Astrocyte (in vitro differentiated cells and primary cell): Measurements from ENCODE around the gene CFAP119. TPM values are rescaled to one million over a fixed set of nuclear protein-coding genes. Genes with fewer than 3 reads are reported as not detected.

ENCODE experiments used
- DNase-seq: peaks from one replicate; pipeline ENCODE4 v3.0.0-alpha.2; 2010; ENCODE audit warnings: low read depth
- FAIRE-seq: peaks from 2 replicates; lab custom pipeline; 2011; peaks lifted over from hg19 to GRCh38; lab: Jason Lieb, UNC
- H2AFZ ChIP-seq: 2 replicates; pipeline ENCODE4 v1.6.0; 2012; ENCODE audit warnings: low read depth, low read length, inconsistent platforms
- H3K27ac ChIP-seq: 2 replicates; pipeline ENCODE4 v1.5.1; 2011; ENCODE audit warnings: low read depth, low read length, inconsistent platforms
- H3K27me3 ChIP-seq: 2 replicates; pipeline ENCODE4 v1.6.0; 2011; ENCODE audit warnings: low read length, inconsistent platforms; ENCODE audit not compliant: insufficient read depth
- H3K36me3 ChIP-seq: 2 replicates; pipeline ENCODE4 v1.5.1; 2011; ENCODE audit warnings: low read length, inconsistent platforms; ENCODE audit not compliant: insufficient read depth
- H3K4me1 ChIP-seq: 2 replicates; pipeline ENCODE4 v1.5.1; 2011; ENCODE audit warnings: low read length, inconsistent platforms; ENCODE audit not compliant: insufficient read depth
- H3K4me2 ChIP-seq: 2 replicates; pipeline ENCODE4 v1.6.0; 2012; ENCODE audit warnings: low read length, inconsistent platforms
- H3K4me3 ChIP-seq: 2 replicates; pipeline ENCODE4 v1.5.1; 2011; ENCODE audit warnings: low read depth, mild to moderate bottlenecking, low read length, inconsistent platforms; ENCODE audit not compliant: insufficient read depth
- H3K79me2 ChIP-seq: 2 replicates; pipeline ENCODE4 v1.6.0; 2012; ENCODE audit warnings: mild to moderate bottlenecking, low read length, inconsistent platforms; ENCODE audit not compliant: insufficient read depth
- H3K9ac ChIP-seq: 2 replicates; pipeline ENCODE4 v1.6.0; 2012; ENCODE audit warnings: mild to moderate bottlenecking, low read length, inconsistent platforms
- H3K9me3 ChIP-seq: 2 replicates; pipeline ENCODE4 v1.5.1; 2012; ENCODE audit warnings: low read depth, mild to moderate bottlenecking, low read length, inconsistent platforms; ENCODE audit not compliant: insufficient read depth
- H4K20me1 ChIP-seq: 2 replicates; pipeline ENCODE4 v1.6.0; 2012; ENCODE audit warnings: low read length, inconsistent platforms; ENCODE audit not compliant: insufficient read depth
- H3K27ac Mint-ChIP-seq: one replicate; pipeline ENCODE4 v1.8.0; 2021; ENCODE audit warnings: mild to moderate bottlenecking, mixed read lengths; ENCODE audit not compliant: unreplicated experiment
- H3K27me3 Mint-ChIP-seq: one replicate; pipeline ENCODE4 v1.8.0; 2021; ENCODE audit warnings: low read depth, mixed read lengths; ENCODE audit not compliant: unreplicated experiment
- H3K36me3 Mint-ChIP-seq: one replicate; pipeline ENCODE4 v1.8.0; 2021; ENCODE audit warnings: low read depth, mixed read lengths; ENCODE audit not compliant: unreplicated experiment
- H3K4me1 Mint-ChIP-seq: one replicate; pipeline ENCODE4 v1.8.0; 2021; ENCODE audit warnings: low read depth, mixed read lengths; ENCODE audit not compliant: unreplicated experiment
- H3K4me3 Mint-ChIP-seq: one replicate; pipeline ENCODE4 v1.8.0; 2021; ENCODE audit warnings: mild to moderate bottlenecking, moderate library complexity, mixed read lengths; ENCODE audit not compliant: unreplicated experiment
- H3K9me3 Mint-ChIP-seq: one replicate; pipeline ENCODE4 v1.8.0; 2021; ENCODE audit warnings: mild to moderate bottlenecking, mixed read lengths; ENCODE audit not compliant: unreplicated experiment
- CTCF ChIP-seq: IDR thresholded peaks from 2 replicates; pipeline ENCODE4 v1.5.1; 2011; ENCODE audit warnings: low read depth, mild to moderate bottlenecking, inconsistent platforms, low read length, moderate library complexity; ENCODE audit not compliant: insufficient read depth
- EZH2 ChIP-seq: IDR thresholded peaks from 2 replicates; pipeline ENCODE4 v1.6.1; 2012; ENCODE audit warnings: mild to moderate bottlenecking, low read length, inconsistent platforms; ENCODE audit not compliant: insufficient read depth
- total RNA-seq: library from RNA; stranded (reverse); gene quantifications from 2 replicates; pipeline ENCODE4 v1.2.1, GENCODE V29; 2021

Gene CFAP119
- total RNA-seq, 1 donor from 2014 or later, result 4.0 TPM

GRCh38 chr16:30769379-30770089 is 7.7 kb upstream of the CFAP119 start:
- Mint-ChIP-seq H3K4me1 (peaks cover 3% of the 10 kb centered on the region), H3K9me3 (no peaks in the 10 kb centered on the region), H3K27ac (no peak overlapping the region), H3K27me3 (no peaks in the 10 kb centered on the region), H3K4me3 (no peak overlapping the region), H3K36me3 (peaks cover 29% of the 10 kb centered on the region)
- no peaks in the 10 kb centered on the region for H3K27me3 ChIP-seq
- peaks cover 57% of the 10 kb centered on the region for H4K20me1 ChIP-seq
- H3K9me3 ChIP-seq, result no peaks in the 10 kb centered on the region
- no peak overlapping the region for H3K9ac ChIP-seq
- peaks cover 18% of the 10 kb centered on the region for H3K79me2 ChIP-seq
- TF ChIP-seq CTCF (no peak), EZH2 (no peak)
- no peak overlapping the region for H3K4me2 ChIP-seq
- no peak for DNase-seq
- H3K4me1 ChIP-seq, result no peaks in the 10 kb centered on the region
- no peak for FAIRE-seq
- peaks cover 65% of the 10 kb centered on the region for H3K36me3 ChIP-seq
- H2AFZ ChIP-seq, result no peak overlapping the region
- H3K27ac ChIP-seq, result no peak overlapping the region
- H3K4me3 ChIP-seq, result no peak overlapping the region

DNA sequence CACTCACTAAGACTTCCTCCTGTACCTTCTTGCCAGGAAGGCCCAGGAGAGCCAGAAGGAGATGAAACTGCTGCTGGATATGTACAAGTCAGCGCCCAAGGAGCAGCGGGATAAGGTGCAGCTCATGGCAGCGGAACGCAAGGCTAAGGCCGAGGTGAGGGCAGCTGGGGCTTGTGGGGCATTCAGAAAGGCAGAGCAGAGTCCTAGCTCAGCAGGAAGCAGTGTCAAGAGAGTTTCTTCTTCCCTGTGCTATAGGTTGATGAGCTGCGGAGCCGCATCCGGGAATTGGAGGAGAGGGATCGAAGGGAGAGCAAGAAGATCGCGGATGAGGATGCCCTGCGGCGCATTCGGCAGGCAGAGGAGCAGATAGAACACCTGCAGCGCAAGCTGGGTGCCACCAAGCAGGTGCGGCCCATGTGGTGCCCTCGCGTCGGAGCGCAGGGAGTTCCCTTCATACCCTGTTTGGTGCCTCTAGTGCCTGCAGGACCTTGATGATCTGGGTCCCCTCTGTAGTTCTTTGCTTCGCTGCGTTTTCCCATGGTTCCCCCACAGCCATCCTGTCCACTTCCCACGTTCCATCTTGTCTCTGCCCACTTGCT is 6.8 kb upstream of the CFAP119 start:
- H3K4me1 Mint-ChIP-seq, result peaks cover 5% of the 10 kb centered on the region
- no peak overlapping the region for H3K27ac ChIP-seq
- H2AFZ ChIP-seq, result no peak overlapping the region
- DNase-seq, result no peak
- H3K4me2 ChIP-seq, result no peak overlapping the region
- no peak for FAIRE-seq
- no peak overlapping the region for H3K9ac ChIP-seq
- H3K9me3 ChIP-seq, result no peaks in the 10 kb centered on the region
- H4K20me1 ChIP-seq, result peaks cover 65% of the 10 kb centered on the region
- no peaks in the 10 kb centered on the region for H3K9me3 Mint-ChIP-seq
- peaks cover 69% of the 10 kb centered on the region for H3K36me3 ChIP-seq
- no peaks in the 10 kb centered on the region for H3K27me3 ChIP-seq
- H3K36me3 Mint-ChIP-seq, result peaks cover 29% of the 10 kb centered on the region
- no peaks in the 10 kb centered on the region for H3K4me1 ChIP-seq
- no peak overlapping the region for H3K4me3 Mint-ChIP-seq
- H3K4me3 ChIP-seq, result no peak overlapping the region
- no peaks in the 10 kb centered on the region for H3K27me3 Mint-ChIP-seq
- no peak for TF ChIP-seq EZH2
- TF ChIP-seq CTCF, result no peak
- H3K79me2 ChIP-seq, result peaks cover 27% of the 10 kb centered on the region
- peak overlapping the region; percentile 58 for H3K27ac Mint-ChIP-seq
